GM04504 (cell line): Measurements from ENCODE around the gene CMSS1.

ENCODE experiments used
- DNase-seq: peaks from one replicate; pipeline ENCODE4 v3.0.0-alpha.2; 2012; ENCODE audit warnings: low read depth

Gene CMSS1

DNA sequence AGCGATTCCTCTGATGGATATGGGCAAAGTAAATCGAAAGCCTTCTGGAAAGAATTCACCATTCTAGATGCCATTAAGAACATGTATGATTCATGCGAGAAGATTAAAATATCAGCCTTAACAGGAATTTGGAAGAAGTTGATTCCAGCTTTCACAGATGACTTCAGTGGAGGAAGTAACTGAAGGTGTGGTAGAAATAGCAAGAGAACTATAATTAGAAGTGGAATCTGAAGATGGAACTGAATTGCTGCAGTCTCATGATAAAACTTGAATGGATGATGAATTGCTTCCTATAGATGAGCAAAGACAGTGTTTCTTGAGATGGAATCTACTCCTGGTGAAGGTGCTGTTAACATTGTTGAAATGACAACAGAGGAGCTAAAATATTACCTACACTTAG, 413.0 kb downstream of the CMSS1 start:
- no peak for DNase-seq
